HG03064 (cell line): Measurements from ENCODE around the gene AANAT.
"Not testable (repeated sequence)": the region's sequence is repeated elsewhere in the genome, so short reads cannot be mapped to it uniquely, and the experiment has no call there.

Experiments used
- ATAC-seq: cut with Tn5 transposase; IDR thresholded peaks from one replicate; pipeline ENCODE4 v1.9.1; 2021; ENCODE audit warnings: low read depth; ENCODE audit not compliant: unreplicated experiment

Gene AANAT

DNA sequence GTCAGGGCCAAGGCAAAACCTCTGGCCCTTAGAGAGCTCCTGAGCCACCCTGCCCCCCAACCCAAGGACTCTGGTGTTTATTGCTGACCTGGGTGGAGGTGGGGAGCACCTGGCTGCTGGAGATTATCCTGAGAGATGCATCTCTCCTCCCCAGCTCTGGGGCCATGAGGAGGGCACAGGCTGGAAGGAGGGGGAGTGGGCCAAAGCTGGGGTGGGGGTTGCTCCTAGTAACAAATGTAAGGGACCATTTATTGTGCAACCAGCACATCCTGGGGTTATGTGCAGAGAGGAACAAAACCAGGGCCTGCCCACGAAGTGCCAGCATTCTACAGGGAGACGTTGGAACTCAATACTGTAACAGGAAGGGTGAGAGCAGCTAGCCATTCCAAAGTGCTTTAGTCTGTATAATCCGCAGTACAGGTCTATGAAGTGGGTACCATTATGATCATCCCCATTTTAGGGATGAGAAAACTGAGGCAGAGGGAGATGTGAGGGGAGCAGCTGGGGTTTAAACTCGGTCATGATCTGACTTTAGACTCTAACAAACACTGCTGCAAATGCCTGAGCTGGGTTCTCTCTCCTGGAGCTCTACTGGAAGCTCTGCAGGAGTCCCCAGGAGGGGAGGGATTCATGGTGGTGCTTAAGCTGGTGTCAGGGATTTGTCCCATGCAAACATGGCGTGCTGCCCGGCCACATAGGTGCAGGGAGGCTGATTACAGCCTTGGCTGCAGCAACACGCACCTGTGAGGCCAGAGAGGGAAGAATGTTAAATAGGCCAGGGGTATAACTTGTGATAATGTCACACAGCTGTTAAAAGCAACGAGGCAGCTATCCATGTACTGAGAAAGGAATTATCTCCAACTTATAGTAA is 35.2 kb downstream of the AANAT start:
- ATAC-seq: no peak

DNA sequence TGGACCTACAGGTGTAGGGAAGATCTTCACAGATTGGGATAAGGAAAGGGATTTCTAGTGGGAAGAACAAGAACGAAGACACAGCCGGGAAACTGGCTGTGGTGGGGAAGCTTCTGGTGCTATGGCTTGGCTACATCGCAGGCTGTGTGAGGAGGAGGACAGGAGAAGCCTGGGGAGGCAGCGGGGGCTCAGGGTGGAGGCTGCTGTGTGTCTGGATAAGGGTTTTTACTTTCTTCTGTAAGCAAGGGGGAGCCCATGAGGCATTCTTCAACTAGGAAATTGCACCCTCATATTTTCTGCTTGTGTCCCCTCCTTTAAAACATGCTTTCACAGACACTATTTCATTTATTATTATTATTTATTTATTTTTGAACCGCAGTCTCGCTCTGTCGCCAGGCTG is 36.7 kb downstream of the AANAT start:
- no peak for ATAC-seq

DNA sequence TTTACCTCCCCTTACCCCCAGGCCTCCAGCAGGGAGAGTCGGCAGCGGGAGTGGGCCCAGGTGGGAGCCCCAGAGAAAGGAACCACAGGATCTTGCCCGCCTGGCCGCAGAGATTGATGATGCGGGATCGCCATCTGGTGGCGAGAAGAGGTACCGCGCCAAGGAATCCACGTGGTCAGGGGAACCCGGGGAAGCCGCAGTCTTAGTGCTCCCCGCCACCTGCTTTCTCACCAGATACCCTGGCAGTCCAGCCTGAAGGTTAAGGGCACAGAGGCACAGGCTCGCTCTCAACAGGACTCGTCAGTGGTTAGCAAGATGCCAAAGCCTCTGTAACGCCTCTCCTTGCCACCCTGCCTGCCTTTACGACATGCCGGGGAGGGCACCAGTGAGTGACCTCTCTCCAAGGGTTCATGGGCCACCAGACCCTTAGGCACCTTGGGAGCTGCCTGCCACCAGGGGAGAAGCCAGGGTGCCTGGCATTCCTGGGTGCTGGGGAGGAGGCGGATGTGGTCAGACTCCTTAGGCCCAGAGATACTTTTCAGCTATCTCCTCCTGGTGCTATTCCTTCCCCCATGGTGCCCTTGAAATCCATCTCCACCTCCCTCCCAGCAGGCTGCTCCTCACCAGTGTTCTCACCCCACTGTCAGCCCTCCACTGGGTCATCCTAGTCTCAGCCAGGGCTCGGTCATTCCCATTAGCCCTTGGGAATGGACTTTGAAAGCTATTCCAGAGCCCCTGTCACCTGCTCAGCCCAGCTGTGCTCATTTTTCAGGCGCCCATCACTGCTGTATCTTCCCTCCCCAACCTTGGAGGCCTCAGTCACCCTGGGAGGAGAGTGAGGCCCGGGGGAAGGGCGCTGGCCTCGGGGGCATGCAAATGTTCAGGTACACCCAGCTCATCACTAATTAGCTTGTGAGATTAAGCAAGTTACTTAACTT is 39.3 kb downstream of the AANAT start:
- no peak for ATAC-seq

DNA sequence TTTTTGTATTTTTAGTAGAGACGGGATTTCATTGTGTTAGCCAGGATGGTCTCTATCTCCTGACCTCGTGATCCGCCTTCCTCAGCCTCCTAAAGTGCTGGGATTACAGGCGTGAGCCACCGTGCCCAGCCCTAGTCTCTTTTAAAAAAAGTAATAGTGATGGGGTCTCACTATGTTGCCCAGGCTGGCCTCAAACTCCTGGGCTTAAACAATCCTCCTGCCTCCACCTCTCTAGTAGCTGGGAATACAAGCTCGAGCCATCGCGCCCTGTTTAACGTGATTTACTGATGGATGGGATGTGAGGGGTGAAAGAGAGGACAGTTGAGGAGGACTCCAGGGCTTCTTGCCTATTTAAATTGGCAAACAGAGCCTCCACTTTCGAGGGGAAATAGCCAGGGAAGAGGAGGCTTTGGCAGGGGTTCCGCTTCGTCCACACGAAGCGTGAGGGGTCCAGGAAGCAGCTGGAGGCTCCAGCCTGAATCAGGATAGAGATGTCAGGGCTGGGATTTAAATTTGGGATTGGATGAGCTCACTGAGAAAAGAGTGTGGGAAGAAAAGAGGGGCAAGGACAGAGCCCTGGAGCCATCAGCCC is 41.2 kb downstream of the AANAT start:
- not testable (repeated sequence) for ATAC-seq

DNA sequence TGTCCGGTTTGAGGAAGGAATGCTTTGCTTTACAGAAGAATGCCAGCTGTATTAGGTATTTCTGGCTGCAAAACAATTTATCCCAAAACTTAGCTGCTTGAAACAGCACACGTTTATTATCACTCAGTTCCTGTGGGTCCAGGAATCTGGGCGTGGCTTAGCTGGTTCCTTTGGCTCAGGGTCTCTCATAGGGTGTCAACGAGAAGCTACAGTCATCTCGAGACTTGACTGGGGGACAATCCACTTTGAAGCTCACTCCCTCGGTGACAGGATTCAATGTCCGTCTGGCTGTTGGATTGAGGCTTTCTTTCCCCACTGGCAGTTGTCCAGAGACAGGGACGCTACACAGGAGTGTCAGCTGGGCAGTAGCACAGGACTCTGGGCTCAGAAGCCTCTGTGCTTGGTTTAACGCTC is 43.4 kb downstream of the AANAT start:
- ATAC-seq: no peak

DNA sequence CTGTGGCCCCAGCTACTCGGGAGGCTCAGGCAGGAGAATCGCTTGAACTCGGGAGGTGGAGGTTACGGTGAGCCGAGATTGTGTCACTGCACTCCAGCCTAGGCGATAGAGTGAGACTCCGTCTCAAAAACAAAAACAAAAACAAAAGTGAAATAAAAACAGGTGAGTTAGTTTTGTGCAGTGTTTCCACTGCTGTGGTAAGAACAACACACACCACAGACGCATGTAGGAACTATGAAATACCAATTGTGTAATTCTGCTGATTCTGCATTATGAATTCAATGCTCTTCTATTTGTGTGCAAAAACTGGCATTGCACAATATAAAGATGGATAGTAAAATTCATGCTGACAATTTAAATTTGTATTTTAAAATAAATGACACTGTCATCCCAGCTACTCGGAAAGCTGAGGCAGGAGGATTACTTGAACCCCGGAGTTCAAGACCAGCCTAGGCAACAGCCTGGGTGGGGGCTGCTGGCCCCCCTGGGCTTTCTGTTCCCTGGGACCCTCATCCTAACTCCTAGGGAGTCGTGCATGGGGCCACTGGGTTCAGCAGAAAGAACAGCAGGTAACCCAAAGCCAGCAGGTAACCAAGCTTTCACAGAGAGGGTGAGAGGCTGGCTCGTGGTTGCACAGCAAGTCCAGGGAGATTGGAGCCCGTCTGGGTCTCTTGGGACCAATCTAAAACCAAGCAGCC is 44.4 kb downstream of the AANAT start:
- ATAC-seq: no peak

DNA sequence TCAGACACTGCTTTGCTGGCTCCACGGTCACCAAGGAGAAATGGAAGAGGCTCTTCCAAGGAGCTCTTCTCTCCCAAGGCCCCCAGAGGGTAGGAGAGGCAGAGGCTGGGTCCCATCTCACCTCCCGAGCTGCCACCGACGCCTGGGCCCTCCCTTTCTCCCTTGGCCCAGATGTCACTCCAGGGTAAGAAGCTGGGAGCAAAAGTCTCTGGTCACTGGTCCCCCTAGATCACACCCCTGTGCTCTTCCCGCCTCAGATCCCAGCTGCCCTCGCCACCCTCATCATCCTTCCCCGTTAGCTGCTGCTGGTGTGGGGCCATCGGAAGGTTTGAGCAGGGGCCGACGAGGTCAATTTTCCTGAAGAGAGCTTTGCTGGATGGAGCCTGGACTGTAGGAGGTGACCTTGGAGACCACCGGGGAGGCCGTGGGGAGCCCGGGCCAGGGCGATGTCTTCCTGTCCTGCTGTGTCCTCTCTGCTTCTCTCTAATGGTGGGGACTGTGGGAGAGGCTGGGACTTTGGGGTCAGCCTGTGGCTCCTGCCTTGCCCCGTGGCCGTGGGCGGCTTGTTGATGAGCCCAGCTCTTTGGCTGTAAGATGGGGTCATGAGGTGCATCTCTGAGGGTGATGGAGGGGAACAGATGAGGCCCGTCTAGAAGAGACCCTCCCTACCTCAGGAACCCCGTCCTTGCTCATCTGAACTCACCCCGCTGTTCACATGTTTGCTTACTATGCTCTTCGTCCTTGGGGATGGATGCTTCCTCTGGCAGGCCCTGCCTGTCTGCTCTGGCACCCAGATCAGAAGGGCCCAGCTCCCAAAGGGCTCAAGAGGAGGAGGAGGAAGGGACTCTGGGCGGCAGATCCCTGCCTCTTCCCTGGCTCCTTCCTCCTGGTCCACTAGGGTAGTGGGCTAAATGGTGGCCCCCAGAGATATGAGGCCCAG is 45.2 kb downstream of the AANAT start:
- ATAC-seq: no peak

DNA sequence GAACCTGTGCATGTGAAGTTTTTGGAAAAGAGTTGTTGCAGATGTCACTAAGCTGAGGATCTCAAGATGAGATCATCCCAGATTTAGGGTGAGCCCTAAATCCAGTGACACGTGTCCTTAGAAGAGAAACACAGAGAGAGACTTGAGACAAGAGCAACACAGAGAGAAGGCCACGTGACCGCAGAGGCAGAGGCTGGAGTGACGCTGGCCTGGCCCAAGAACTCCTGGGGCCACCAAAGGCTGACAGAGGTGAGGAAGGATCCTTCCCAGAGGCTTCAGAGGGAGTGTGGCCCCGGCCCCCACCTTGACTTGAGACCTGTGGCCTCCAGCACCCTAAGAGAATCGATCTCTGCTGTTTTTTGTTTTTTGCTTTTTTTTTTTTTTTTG is 45.9 kb downstream of the AANAT start:
- no peak for ATAC-seq

DNA sequence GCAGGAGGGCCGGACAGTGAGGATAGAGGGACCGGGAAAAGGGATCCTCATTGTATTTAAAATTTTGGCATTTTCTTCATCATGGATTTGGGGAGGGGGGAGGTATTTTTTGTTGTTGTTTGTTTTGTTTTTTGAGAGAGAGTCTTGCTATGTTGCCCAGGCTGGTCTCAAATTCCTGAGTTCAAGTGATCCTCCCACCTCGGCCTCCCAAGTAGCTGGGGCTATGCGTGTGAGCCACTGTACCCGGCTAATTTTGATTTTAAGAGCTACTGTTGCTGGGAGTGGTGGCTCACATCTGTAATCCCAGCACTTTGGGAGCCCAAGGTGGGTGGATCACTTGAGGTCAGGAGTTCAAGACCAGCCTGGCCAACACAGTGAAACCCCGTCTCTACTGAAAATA is 47.0 kb downstream of the AANAT start:
- ATAC-seq: not testable (repeated sequence)

DNA sequence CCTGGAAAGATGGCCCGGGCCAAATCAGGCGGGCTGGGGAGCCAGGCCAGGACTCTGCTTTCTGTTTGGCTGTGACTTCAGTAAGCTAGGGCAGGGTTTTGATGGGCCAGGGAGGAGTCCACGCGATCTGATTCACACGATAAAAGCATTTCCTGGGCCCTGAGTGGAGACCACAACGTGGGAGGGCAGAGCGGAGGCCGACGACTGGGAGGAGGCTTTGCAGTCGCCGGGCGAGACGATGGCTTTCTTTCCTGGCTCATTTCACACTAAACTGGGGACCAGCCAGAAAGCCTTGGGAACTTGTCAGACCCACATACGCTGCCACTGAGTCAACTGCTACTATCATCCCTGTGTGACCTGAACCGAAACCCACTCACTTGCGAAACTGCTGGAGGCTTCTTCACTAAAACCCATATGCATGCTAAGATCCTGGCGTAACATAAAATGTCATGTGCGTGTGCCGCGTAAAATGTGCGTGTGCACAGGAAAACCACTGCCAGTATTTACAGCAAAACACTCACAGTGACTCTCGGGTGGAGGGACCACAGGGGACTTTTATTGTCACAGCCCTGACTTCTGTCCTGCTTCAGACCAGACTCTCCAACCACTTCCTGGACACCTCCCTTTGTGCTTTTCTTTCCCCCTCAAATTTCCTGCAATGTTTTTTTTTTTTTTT is 48.0 kb downstream of the AANAT start:
- ATAC-seq: no peak

DNA sequence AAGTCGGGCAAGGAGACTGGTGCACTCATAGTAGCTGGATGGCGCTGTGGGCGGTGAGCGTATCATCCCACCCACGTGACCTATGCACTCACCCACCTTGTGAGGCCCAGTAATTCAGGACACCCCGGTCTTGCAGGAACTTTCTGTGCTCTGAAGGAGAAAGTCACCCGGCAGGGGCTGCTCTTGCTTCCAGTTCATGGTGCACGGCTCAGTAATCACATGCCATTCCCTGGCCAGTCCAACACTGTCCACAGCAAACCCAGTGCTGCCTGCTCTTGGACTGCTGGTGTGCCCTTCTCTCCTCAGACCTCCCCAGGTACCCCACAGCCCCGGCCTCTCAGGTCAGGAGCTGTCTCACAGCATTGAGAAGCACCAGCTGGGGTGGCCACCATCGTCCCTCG is 50.2 kb downstream of the AANAT start:
- ATAC-seq: no peak

DNA sequence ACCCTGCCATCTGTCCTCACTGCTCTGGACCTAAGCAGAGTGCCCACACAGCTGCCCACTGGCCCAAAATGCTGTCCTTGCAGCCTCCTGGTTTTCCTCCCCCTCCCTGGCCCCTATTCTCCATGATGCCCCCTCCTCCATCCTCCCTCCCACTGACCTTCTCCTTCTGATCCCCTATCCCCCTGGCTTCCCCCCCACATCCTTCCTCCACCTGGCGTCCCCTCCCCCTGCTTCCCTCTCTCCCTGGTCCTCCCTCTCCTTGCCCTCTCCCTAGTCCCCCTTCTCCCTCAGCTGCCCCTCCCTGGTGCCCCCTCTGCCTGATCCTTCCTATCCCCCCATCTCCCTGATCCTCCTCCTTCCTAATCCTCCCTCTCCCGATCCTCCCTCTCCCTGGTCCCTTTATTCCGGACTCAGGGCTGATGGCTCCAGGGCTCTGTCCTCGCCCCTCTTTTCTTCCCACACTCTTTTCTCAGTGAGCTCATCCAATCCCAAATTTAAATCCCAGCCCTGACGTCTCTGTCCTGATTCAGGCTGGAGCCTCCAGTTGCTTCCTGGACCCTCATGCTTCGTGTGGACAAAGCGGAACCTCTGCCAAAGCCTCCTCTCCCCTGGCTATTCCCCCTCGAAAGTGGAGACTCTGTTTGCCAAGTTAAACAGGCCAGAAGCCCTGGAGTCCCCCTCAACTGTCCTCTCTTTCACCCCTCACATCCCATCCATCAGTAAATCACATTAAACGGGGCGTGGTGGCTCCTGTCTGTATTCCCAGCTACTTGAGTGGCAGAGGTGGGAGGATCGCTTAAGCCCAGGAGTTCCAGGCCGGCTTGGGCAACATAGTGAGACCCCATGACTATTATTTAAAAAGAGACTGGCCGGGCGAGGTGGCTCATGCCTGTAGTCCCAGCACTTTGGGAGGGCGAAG is 51.9 kb downstream of the AANAT start:
- no peak for ATAC-seq
